HG02885 (cell line): ENCODE data around the gene TNFAIP6.
A peak's percentile ranks its signal among the peaks of the same experiment; 100 is the strongest.

Source experiments
- ATAC-seq: cut with Tn5 transposase; IDR thresholded peaks from one replicate; pipeline ENCODE4 v1.9.1; 2021; ENCODE audit warnings: mild to moderate bottlenecking; ENCODE audit not compliant: unreplicated experiment, poor library complexity

The TNFAIP6 gene

GRCh38 chr2:151358166-151358970 is 976 bp downstream of the TNFAIP6 start:
- ATAC-seq: no peak

GRCh38 chr2:151359768-151360461 is 2.5 kb downstream of the TNFAIP6 start:
- ATAC-seq: no peak

- no peak for ATAC-seq
Observed at GRCh38 chr2:151361674-151362370, 4.4 kb downstream of the TNFAIP6 start.

- ATAC-seq: peak; percentile 89
Observed at GRCh38 chr2:151363709-151364108, 6.3 kb downstream of the TNFAIP6 start.

- ATAC-seq: no peak
Observed at GRCh38 chr2:151367571-151367970, 10.2 kb downstream of the TNFAIP6 start.

GRCh38 chr2:151374436-151374835 is 17.0 kb downstream of the TNFAIP6 start:
- peak; percentile 98 for ATAC-seq

- no peak for ATAC-seq
Observed at GRCh38 chr2:151379169-151379568, 21.8 kb downstream of the TNFAIP6 start.

GRCh38 chr2:151380580-151381235 is 23.3 kb downstream of the TNFAIP6 start:
- no peak for ATAC-seq

- no peak for ATAC-seq
Observed at GRCh38 chr2:151381266-151381665, 23.9 kb downstream of the TNFAIP6 start.

GRCh38 chr2:151388011-151388410 is 30.6 kb downstream of the TNFAIP6 start:
- ATAC-seq: no peak

- no peak for ATAC-seq
Observed at GRCh38 chr2:151391436-151391835, 34.0 kb downstream of the TNFAIP6 start.

- ATAC-seq: no peak
Observed at GRCh38 chr2:151394509-151394908, 37.1 kb downstream of the TNFAIP6 start.

GRCh38 chr2:151395509-151396374 is 38.4 kb downstream of the TNFAIP6 start:
- no peak for ATAC-seq

GRCh38 chr2:151399981-151400380 is 42.6 kb downstream of the TNFAIP6 start:
- no peak for ATAC-seq

- no peak for ATAC-seq
Observed at GRCh38 chr2:151401149-151401548, 43.8 kb downstream of the TNFAIP6 start.

- no peak for ATAC-seq
Observed at GRCh38 chr2:151403914-151404313, 46.5 kb downstream of the TNFAIP6 start.

GRCh38 chr2:151405376-151405775 is 48.0 kb downstream of the TNFAIP6 start:
- ATAC-seq: no peak

GRCh38 chr2:151407281-151407680 is 49.9 kb downstream of the TNFAIP6 start:
- no peak for ATAC-seq

GRCh38 chr2:151408788-151409600 is 51.6 kb downstream of the TNFAIP6 start:
- no peak for ATAC-seq
